Memory B cell (primary cell): ENCODE results near the gene PIGX.

Source experiments
- ATAC-seq: fragments of 150-1000 bp; cut with Tn5 transposase; 2 replicates; pipeline ENCODE4 v1.10.0; 2021; ENCODE audit warnings: low read depth, mild to moderate bottlenecking, moderate library complexity
- DNase-seq, 2 donors: peaks; one replicate each; pipeline ENCODE4 v3.0.0; 2022; ENCODE audit warnings: low spot score in 2 of 2
- H3K27ac Mint-ChIP-seq: one replicate; pipeline ENCODE4 v1.8.0; 2022; ENCODE audit warnings: mild to moderate bottlenecking, moderate library complexity, mixed read lengths
- H3K27me3 Mint-ChIP-seq: one replicate; pipeline ENCODE4 v1.8.0; 2022; ENCODE audit warnings: mixed read lengths
- H3K36me3 Mint-ChIP-seq: one replicate; pipeline ENCODE4 v1.8.0; 2022; ENCODE audit warnings: mild to moderate bottlenecking, mixed read lengths
- H3K4me1 Mint-ChIP-seq: one replicate; pipeline ENCODE4 v1.8.0; 2022; ENCODE audit warnings: mixed read lengths
- H3K4me3 Mint-ChIP-seq: one replicate; pipeline ENCODE4 v1.8.0; 2022; ENCODE audit warnings: mild to moderate bottlenecking, moderate library complexity, mixed read lengths
- H3K9me3 Mint-ChIP-seq: one replicate; pipeline ENCODE4 v1.8.0; 2022; ENCODE audit warnings: mixed read lengths

Gene PIGX

GRCh38 chr3:196757876-196758739, 45.9 kb downstream of the PIGX start:
- Mint-ChIP-seq H3K9me3 (peaks cover 9% of the 10 kb centered on the region), H3K27ac (peak overlapping the region; percentile 63), H3K4me3 (no peak overlapping the region), H3K4me1 (peaks cover 34% of the 10 kb centered on the region), H3K27me3 (no peaks in the 10 kb centered on the region), H3K36me3 (peaks cover 45% of the 10 kb centered on the region)
- no peak for ATAC-seq
- no peak for DNase-seq

GRCh38 chr3:196763179-196763578, 51.0 kb downstream of the PIGX start:
- Mint-ChIP-seq H3K9me3 (no peaks in the 10 kb centered on the region), H3K36me3 (peaks cover 22% of the 10 kb centered on the region), H3K4me3 (no peak overlapping the region), H3K27me3 (no peaks in the 10 kb centered on the region), H3K4me1 (peaks cover 15% of the 10 kb centered on the region), H3K27ac (no peak overlapping the region)
- no peak for DNase-seq
- no peak for ATAC-seq

- no peak for ATAC-seq
- no peak for DNase-seq
- Mint-ChIP-seq H3K4me1 (peaks cover 17% of the 10 kb centered on the region), H3K27ac (no peak overlapping the region), H3K9me3 (no peaks in the 10 kb centered on the region), H3K27me3 (no peaks in the 10 kb centered on the region), H3K36me3 (peaks cover 19% of the 10 kb centered on the region), H3K4me3 (no peak overlapping the region)
Observed at GRCh38 chr3:196765454-196765853, 53.3 kb downstream of the PIGX start.

- Mint-ChIP-seq H3K9me3 (no peaks in the 10 kb centered on the region), H3K4me1 (peaks cover 47% of the 10 kb centered on the region), H3K36me3 (peaks cover 4% of the 10 kb centered on the region), H3K27me3 (no peaks in the 10 kb centered on the region), H3K27ac (no peak overlapping the region), H3K4me3 (no peak overlapping the region)
- DNase-seq, result no peak
- ATAC-seq, result no peak
Observed at GRCh38 chr3:196771067-196771466, 58.9 kb downstream of the PIGX start.

GRCh38 chr3:196772102-196772501, 59.9 kb downstream of the PIGX start:
- Mint-ChIP-seq H3K9me3 (no peaks in the 10 kb centered on the region), H3K27me3 (no peaks in the 10 kb centered on the region), H3K4me3 (peak overlapping the region; percentile 21), H3K36me3 (peaks cover 4% of the 10 kb centered on the region), H3K27ac (peak overlapping the region; percentile 78), H3K4me1 (peaks cover 47% of the 10 kb centered on the region)
- peak in 1 of 2 donors; percentile 20 for DNase-seq
- ATAC-seq, result peak; percentile 79

GRCh38 chr3:196772897-196773296, 60.7 kb downstream of the PIGX start:
- DNase-seq, result no peak
- peaks cover 48% of the 10 kb centered on the region for H3K4me1 Mint-ChIP-seq
- no peak for ATAC-seq
- no peaks in the 10 kb centered on the region for H3K27me3 Mint-ChIP-seq
- no peaks in the 10 kb centered on the region for H3K9me3 Mint-ChIP-seq
- no peak overlapping the region for H3K4me3 Mint-ChIP-seq
- H3K27ac Mint-ChIP-seq, result no peak overlapping the region
- H3K36me3 Mint-ChIP-seq, result peaks cover 4% of the 10 kb centered on the region

GRCh38 chr3:196774191-196774820, 62.1 kb downstream of the PIGX start:
- no peak for ATAC-seq
- H3K4me3 Mint-ChIP-seq, result peak overlapping the region; percentile 15
- no peaks in the 10 kb centered on the region for H3K9me3 Mint-ChIP-seq
- H3K27me3 Mint-ChIP-seq, result no peaks in the 10 kb centered on the region
- peak overlapping the region; percentile 41 for H3K27ac Mint-ChIP-seq
- no peak for DNase-seq
- H3K4me1 Mint-ChIP-seq, result peaks cover 54% of the 10 kb centered on the region
- peaks cover 8% of the 10 kb centered on the region for H3K36me3 Mint-ChIP-seq

- Mint-ChIP-seq H3K27ac (peak overlapping the region; percentile 41), H3K4me3 (no peak overlapping the region), H3K9me3 (no peaks in the 10 kb centered on the region), H3K27me3 (no peaks in the 10 kb centered on the region), H3K4me1 (peaks cover 57% of the 10 kb centered on the region), H3K36me3 (peaks cover 12% of the 10 kb centered on the region)
- DNase-seq (no peak), ATAC-seq (no peak)
Observed at GRCh38 chr3:196774848-196775422, 62.8 kb downstream of the PIGX start.

GRCh38 chr3:196775938-196776337, 63.8 kb downstream of the PIGX start:
- Mint-ChIP-seq H3K9me3 (no peaks in the 10 kb centered on the region), H3K4me3 (no peak overlapping the region), H3K36me3 (peaks cover 15% of the 10 kb centered on the region), H3K27ac (peak overlapping the region; percentile 65), H3K4me1 (peaks cover 60% of the 10 kb centered on the region), H3K27me3 (no peaks in the 10 kb centered on the region)
- peak in 1 of 2 donors; percentile 9 for DNase-seq
- ATAC-seq, result peak; percentile 77

- no peak for DNase-seq
- Mint-ChIP-seq H3K9me3 (no peaks in the 10 kb centered on the region), H3K27me3 (no peaks in the 10 kb centered on the region), H3K36me3 (peaks cover 15% of the 10 kb centered on the region), H3K27ac (no peak overlapping the region), H3K4me3 (no peak overlapping the region), H3K4me1 (peaks cover 43% of the 10 kb centered on the region)
- no peak for ATAC-seq
Observed at GRCh38 chr3:196777836-196778235, 65.7 kb downstream of the PIGX start.

- no peak overlapping the region for H3K27ac Mint-ChIP-seq
- H3K4me1 Mint-ChIP-seq, result peaks cover 39% of the 10 kb centered on the region
- no peaks in the 10 kb centered on the region for H3K27me3 Mint-ChIP-seq
- no peaks in the 10 kb centered on the region for H3K9me3 Mint-ChIP-seq
- no peak for DNase-seq
- H3K4me3 Mint-ChIP-seq, result no peak overlapping the region
- H3K36me3 Mint-ChIP-seq, result peaks cover 20% of the 10 kb centered on the region
- ATAC-seq, result no peak
Observed at GRCh38 chr3:196778755-196779154, 66.6 kb downstream of the PIGX start.

GRCh38 chr3:196782511-196782910, 70.3 kb downstream of the PIGX start:
- Mint-ChIP-seq H3K27me3 (no peaks in the 10 kb centered on the region), H3K27ac (no peak overlapping the region), H3K4me3 (no peak overlapping the region), H3K9me3 (no peaks in the 10 kb centered on the region), H3K36me3 (peaks cover 31% of the 10 kb centered on the region), H3K4me1 (peaks cover 24% of the 10 kb centered on the region)
- no peak for DNase-seq
- ATAC-seq, result no peak
